H9 (cell line): ENCODE results near the gene SLC46A2. TPM values are rescaled to one million over a fixed set of nuclear protein-coding genes. Genes with fewer than 3 reads are reported as not detected.

Source experiments
- DNase-seq: peaks from one replicate; pipeline ENCODE4 v3.0.0-alpha.2; 2017
- H2AFZ ChIP-seq: one replicate; pipeline ENCODE4 v1.6.1; 2013; ENCODE audit warnings: mild to moderate bottlenecking, low read length, control low read depth, moderate library complexity
- H2AK5ac ChIP-seq: 2 replicates; pipeline ENCODE4 v1.6.1; 2013; ENCODE audit warnings: low read length, control low read depth, mixed read lengths; ENCODE audit not compliant: insufficient read length
- H2BK120ac ChIP-seq: one replicate; pipeline ENCODE4 v1.6.1; 2013; ENCODE audit warnings: low read depth, mild to moderate bottlenecking, low read length, control low read depth, inconsistent platforms; ENCODE audit not compliant: poor library complexity, severe bottlenecking
- H2BK12ac ChIP-seq: 2 replicates; pipeline ENCODE4 v1.6.1; 2013; ENCODE audit warnings: low read length, control low read depth, mixed read lengths, low read depth; ENCODE audit not compliant: insufficient read length
- H2BK15ac ChIP-seq: 2 replicates; pipeline ENCODE4 v1.6.1; 2013; ENCODE audit warnings: low read depth, low read length, control low read depth
- H2BK20ac ChIP-seq: one replicate; pipeline ENCODE4 v1.6.1; 2013; ENCODE audit warnings: low read depth, mild to moderate bottlenecking, low read length, control low read depth, inconsistent platforms; ENCODE audit not compliant: poor library complexity, severe bottlenecking
- H2BK5ac ChIP-seq: 2 replicates; pipeline ENCODE4 v1.6.1; 2013; ENCODE audit warnings: low read length, control low read depth, mixed read lengths; ENCODE audit not compliant: insufficient read length
- H3K14ac ChIP-seq: 2 replicates; pipeline ENCODE4 v1.6.1; 2013; ENCODE audit warnings: low read length, control low read depth; ENCODE audit not compliant: insufficient read depth
- H3K18ac ChIP-seq: 2 replicates; pipeline ENCODE4 v1.6.1; 2013; ENCODE audit warnings: low read depth, mild to moderate bottlenecking, mixed read lengths, low read length, control low read depth; ENCODE audit not compliant: insufficient read length
- H3K23ac ChIP-seq: 2 replicates; pipeline ENCODE4 v1.6.1; 2013; ENCODE audit warnings: low read length, control low read depth, mixed read lengths, low read depth; ENCODE audit not compliant: insufficient read length
- H3K23me2 ChIP-seq: 2 replicates; pipeline ENCODE4 v1.6.1; 2013; ENCODE audit warnings: low read depth, mild to moderate bottlenecking, mixed read lengths, low read length, control low read depth; ENCODE audit not compliant: insufficient read length, poor library complexity, severe bottlenecking
- H3K27ac ChIP-seq: 2 replicates; pipeline ENCODE4 v1.5.1; 2013; ENCODE audit warnings: low read length, control low read depth, mixed read lengths, low read depth; ENCODE audit not compliant: insufficient read length
- H3K27me3 ChIP-seq: 2 replicates; pipeline ENCODE4 v1.6.1; 2013; ENCODE audit warnings: low read length, control low read depth, inconsistent platforms; ENCODE audit not compliant: insufficient read depth
- H3K4ac ChIP-seq: 2 replicates; pipeline ENCODE4 v1.6.1; 2013; ENCODE audit warnings: low read depth, mild to moderate bottlenecking, control low read depth, inconsistent platforms, low read length, moderate library complexity
- H3K4me1 ChIP-seq: 2 replicates; pipeline ENCODE4 v1.6.1; 2013; ENCODE audit warnings: low read length, control low read depth, inconsistent platforms; ENCODE audit not compliant: insufficient read depth
- H3K4me2 ChIP-seq: 2 replicates; pipeline ENCODE4 v1.6.1; 2013; ENCODE audit warnings: low read length, control low read depth, mixed read lengths; ENCODE audit not compliant: insufficient read length, insufficient read depth
- H3K56ac ChIP-seq: 2 replicates; pipeline ENCODE4 v1.6.1; 2013; ENCODE audit warnings: low read depth, mild to moderate bottlenecking, mixed read lengths, low read length, control low read depth; ENCODE audit not compliant: insufficient read length
- H3K79me1 ChIP-seq: 2 replicates; pipeline ENCODE4 v1.6.1; 2013; ENCODE audit warnings: low read depth, mild to moderate bottlenecking, moderate library complexity, low read length, control low read depth, inconsistent platforms; ENCODE audit not compliant: insufficient read depth, poor library complexity, severe bottlenecking
- H3K79me2 ChIP-seq: 2 replicates; pipeline ENCODE4 v1.6.1; 2013; ENCODE audit warnings: low read length, control low read depth, inconsistent platforms; ENCODE audit not compliant: insufficient read depth
- H3K9ac ChIP-seq: 2 replicates; pipeline ENCODE4 v1.6.1; 2013; ENCODE audit warnings: low read length, control low read depth, mixed read lengths; ENCODE audit not compliant: insufficient read length; ENCODE audit errors: extremely low read depth
- H3K9me3 ChIP-seq: one replicate; pipeline ENCODE4 v1.6.1; 2013; ENCODE audit warnings: low read depth, low read length, inconsistent platforms; ENCODE audit not compliant: control insufficient read depth
- H3T11ph ChIP-seq: one replicate; pipeline ENCODE4 v1.6.1; 2013; ENCODE audit warnings: mild to moderate bottlenecking, low read length, control low read depth, inconsistent platforms
- H4K20me1 ChIP-seq: one replicate; pipeline ENCODE4 v1.6.1; 2013; ENCODE audit not compliant: control insufficient read depth, insufficient read length, insufficient read depth
- H4K5ac ChIP-seq: 2 replicates; pipeline ENCODE4 v1.6.1; 2013; ENCODE audit warnings: low read depth, mild to moderate bottlenecking, mixed read lengths, low read length, control low read depth; ENCODE audit not compliant: insufficient read length
- H4K8ac ChIP-seq: replicated peaks from 2 replicates; pipeline ENCODE4 v1.6.1; 2013; ENCODE audit warnings: low read length, control low read depth, mixed read lengths, low read depth; ENCODE audit not compliant: insufficient read length
- H4K91ac ChIP-seq: 2 replicates; pipeline ENCODE4 v1.6.1; 2013; ENCODE audit warnings: low read depth, mild to moderate bottlenecking, moderate library complexity, mixed read lengths, low read length, control low read depth; ENCODE audit not compliant: insufficient read length
- H3K27ac Mint-ChIP-seq, 3 experiments: 2 replicates in 2 of 3; 3 replicates in 1 of 3; pipeline ENCODE4 v1.8.0; 2020 to 2021; ENCODE audit warnings: mixed read lengths in 3 of 3, mild to moderate bottlenecking in 1 of 3, moderate library complexity in 1 of 3
- H3K27me3 Mint-ChIP-seq: 2 replicates; pipeline ENCODE4 v1.8.0; 2021; ENCODE audit warnings: low read depth, mild to moderate bottlenecking, moderate library complexity, mixed read lengths
- H3K36me3 Mint-ChIP-seq, 3 experiments: 2 replicates in 2 of 3; 3 replicates in 1 of 3; pipeline ENCODE4 v1.8.0; 2020 to 2021; ENCODE audit warnings: low read depth in 3 of 3, mixed read lengths in 3 of 3; ENCODE audit not compliant: insufficient read depth in 1 of 3
- H3K4me1 Mint-ChIP-seq, 2 experiments: 2 replicates each; pipeline ENCODE4 v1.8.0; 2020; ENCODE audit warnings: mixed read lengths in 2 of 2
- H3K4me3 Mint-ChIP-seq, 2 experiments: 2 replicates in 1 of 2; 3 replicates in 1 of 2; pipeline ENCODE4 v1.8.0; 2020 to 2021; ENCODE audit warnings: mild to moderate bottlenecking in 2 of 2, mixed read lengths in 2 of 2, moderate library complexity in 1 of 2
- H3K9me3 Mint-ChIP-seq, 2 experiments: 2 replicates in 1 of 2; 3 replicates in 1 of 2; pipeline ENCODE4 v1.8.0; 2020; ENCODE audit warnings: mild to moderate bottlenecking in 2 of 2, mixed read lengths in 2 of 2, moderate library complexity in 1 of 2
- WGBS: extraction: QIAGEN DNeasy Blood & Tissue Kit; methylation state at CpG from one replicate; pipeline ENCODE4 v1.1.7; 2013; ENCODE audit warnings: missing lambda C conversion rate, low lambda C conversion rate, mixed read lengths; ENCODE audit not compliant: insufficient read length; ENCODE audit errors: extremely low coverage; 5-methylcytosine and 5-hydroxymethylcytosine counted together
- total RNA-seq: library from RNA; stranded (reverse); gene quantifications from 2 replicates; pipeline ENCODE4 v1.2.1, GENCODE V29; 2021
- TF ChIP-seq, protein P1 (sequence below): fragments of 200-600 bp; sonication (generic); conservative IDR thresholded peaks from 3 replicates; pipeline ENCODE4 v1.8.0; 2021; ENCODE audit warnings: antibody characterized with exemption, mild to moderate bottlenecking

SLC46A2 gene
- total RNA-seq, 1 experiment from 2014 or later: not detected

DNA sequence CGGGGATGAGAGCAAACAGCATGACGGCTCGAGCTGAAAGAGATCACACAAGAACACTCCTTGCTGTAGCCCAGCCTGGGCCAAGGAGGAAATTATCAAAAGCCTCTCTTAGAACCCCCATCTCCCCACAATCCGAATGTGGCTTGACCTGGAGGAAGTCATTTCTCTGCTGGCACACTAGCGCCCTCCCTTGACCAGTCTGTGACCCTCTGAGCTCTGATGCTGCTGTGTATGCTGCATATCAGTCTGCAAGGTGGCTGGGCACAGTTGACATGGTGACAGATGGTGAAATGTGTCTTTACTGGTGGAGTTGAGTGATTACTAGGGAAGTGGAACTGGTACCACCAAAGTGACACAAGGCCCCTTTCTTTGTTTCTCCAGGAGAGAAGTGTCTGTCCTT lies 3.3 kb downstream of the SLC46A2 start:
- no peaks in the 10 kb centered on the region for H3K79me1 ChIP-seq
- no peak overlapping the region for H3K27ac ChIP-seq
- peak; percentile 77 for DNase-seq
- H4K91ac ChIP-seq: no peak overlapping the region
- peak overlapping the region in 1 of 3 experiments; percentile 70; a peak in 1 of 7 replicates for H3K27ac Mint-ChIP-seq
- H2BK15ac ChIP-seq: no peak overlapping the region
- no peak overlapping the region for H2BK120ac ChIP-seq
- H3K9ac ChIP-seq: no peak overlapping the region
- H3K4me1 Mint-ChIP-seq: peaks cover 3% of the 10 kb centered on the region in 2 experiments
- H3K18ac ChIP-seq: no peak overlapping the region
- H4K20me1 ChIP-seq: no peaks in the 10 kb centered on the region
- H3K27me3 ChIP-seq: peaks cover 12% of the 10 kb centered on the region; the same call in 1 of the 2 replicates
- no peak overlapping the region for H3K56ac ChIP-seq
- H2AFZ ChIP-seq: no peak overlapping the region
- no peak overlapping the region for H3K4me3 Mint-ChIP-seq
- H3K27me3 Mint-ChIP-seq: peaks cover 44% of the 10 kb centered on the region
- H3K23me2 ChIP-seq: peaks cover 4% of the 10 kb centered on the region
- no peak overlapping the region for H2BK20ac ChIP-seq
- H3K14ac ChIP-seq: no peak overlapping the region
- no peak overlapping the region for H3T11ph ChIP-seq
- no CpG with 5 or more reads among the region's 5 CpGs for WGBS
- H3K4me2 ChIP-seq: no peak overlapping the region
- H3K4me1 ChIP-seq: no peaks in the 10 kb centered on the region
- no peak overlapping the region for H3K4ac ChIP-seq
- no peak overlapping the region for H3K23ac ChIP-seq
- no peaks in the 10 kb centered on the region; a peak in 2 of 7 replicates for H3K36me3 Mint-ChIP-seq
- H3K79me2 ChIP-seq: no peaks in the 10 kb centered on the region
- H4K5ac ChIP-seq: no peak overlapping the region
- H2BK5ac ChIP-seq: no peak overlapping the region
- H2BK12ac ChIP-seq: no peak overlapping the region
- no peak overlapping the region for H2AK5ac ChIP-seq
- TF ChIP-seq, protein P1, sequence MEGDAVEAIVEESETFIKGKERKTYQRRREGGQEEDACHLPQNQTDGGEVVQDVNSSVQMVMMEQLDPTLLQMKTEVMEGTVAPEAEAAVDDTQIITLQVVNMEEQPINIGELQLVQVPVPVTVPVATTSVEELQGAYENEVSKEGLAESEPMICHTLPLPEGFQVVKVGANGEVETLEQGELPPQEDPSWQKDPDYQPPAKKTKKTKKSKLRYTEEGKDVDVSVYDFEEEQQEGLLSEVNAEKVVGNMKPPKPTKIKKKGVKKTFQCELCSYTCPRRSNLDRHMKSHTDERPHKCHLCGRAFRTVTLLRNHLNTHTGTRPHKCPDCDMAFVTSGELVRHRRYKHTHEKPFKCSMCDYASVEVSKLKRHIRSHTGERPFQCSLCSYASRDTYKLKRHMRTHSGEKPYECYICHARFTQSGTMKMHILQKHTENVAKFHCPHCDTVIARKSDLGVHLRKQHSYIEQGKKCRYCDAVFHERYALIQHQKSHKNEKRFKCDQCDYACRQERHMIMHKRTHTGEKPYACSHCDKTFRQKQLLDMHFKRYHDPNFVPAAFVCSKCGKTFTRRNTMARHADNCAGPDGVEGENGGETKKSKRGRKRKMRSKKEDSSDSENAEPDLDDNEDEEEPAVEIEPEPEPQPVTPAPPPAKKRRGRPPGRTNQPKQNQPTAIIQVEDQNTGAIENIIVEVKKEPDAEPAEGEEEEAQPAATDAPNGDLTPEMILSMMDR: peak; percentile 78
- no peak overlapping the region for H4K8ac ChIP-seq
- no peaks in the 10 kb centered on the region for H3K9me3 ChIP-seq
- H3K9me3 Mint-ChIP-seq: no peaks in the 10 kb centered on the region; a peak in 1 of 5 replicates
